SK-N-SH (cell line): ENCODE data around the gene COL15A1. TPM values are rescaled to one million over a fixed set of nuclear protein-coding genes. Genes with fewer than 3 reads are reported as not detected.

Source experiments
- CTCF ChIA-PET: fragments of 300-600, 350-600 bp; formaldehyde crosslinking; extraction: SDS; loops from one replicate; lab custom pipeline; 2021; lab: Yijun Ruan, JAX
- POLR2A ChIA-PET: fragments of 350-600 bp; sonication (Branson Sonifier 250); formaldehyde crosslinking; extraction: SDS; loops from one replicate; lab custom pipeline; 2020; ENCODE audit warnings: antibody characterized with exemption, inconsistent platforms; lab: Yijun Ruan, JAX
- DNase-seq: peaks from one replicate; pipeline ENCODE4 v3.0.0; 2012
- H2AFZ ChIP-seq: fragments of 200-600 bp; sonication (generic); 2 replicates; pipeline ENCODE4 v1.8.1; 2016; ENCODE audit warnings: antibody characterized with exemption, mild to moderate bottlenecking, low read depth
- H3F3A ChIP-seq: fragments of 200-600 bp; sonication (generic); replicated peaks from 2 replicates; pipeline ENCODE3; 2016; ENCODE audit warnings: antibody characterized with exemption, mild to moderate bottlenecking; ENCODE audit not compliant: insufficient read depth
- H3K27ac ChIP-seq, 2 experiments: fragments of 200-500 bp in 1 of 2; fragments of 200-600 bp in 1 of 2; sonication (Bioruptor generic) in 1 of 2; sonication (generic), shearing (Covaris generic) in 1 of 2; 2 replicates each; pipeline versions ENCODE4 v1.5.1 to v1.6.1; 2014 to 2016; ENCODE audit warnings: low read depth in 2 of 2, inconsistent platforms in 1 of 2, low read length in 1 of 2, mild to moderate bottlenecking in 1 of 2, mixed read lengths in 1 of 2
- H3K27me3 ChIP-seq: fragments of 200-600 bp; sonication (generic), shearing (Covaris generic); 2 replicates; pipeline ENCODE4 v1.6.1; 2016; ENCODE audit warnings: mixed run types; ENCODE audit not compliant: insufficient read depth
- H3K36me3 ChIP-seq, 2 experiments: fragments of 200-500 bp in 1 of 2; fragments of 200-600 bp in 1 of 2; sonication (Bioruptor generic) in 1 of 2; sonication (generic) in 1 of 2; replicated peaks in 1 of 2; 2 replicates each; pipeline versions ENCODE3 to v1.5.1; 2014 to 2016; ENCODE audit warnings: low read length in 1 of 2, mild to moderate bottlenecking in 1 of 2; ENCODE audit not compliant: insufficient read depth in 2 of 2, control insufficient read depth in 1 of 2
- H3K4me1 ChIP-seq, 2 experiments: fragments of 200-500 bp in 1 of 2; fragments of 200-600 bp in 1 of 2; sonication (Bioruptor generic) in 1 of 2; sonication (generic), shearing (Covaris generic) in 1 of 2; 2 replicates each; pipeline versions ENCODE4 v1.5.1 to v1.6.1; 2014 to 2016; ENCODE audit warnings: low read depth in 1 of 2, low read length in 1 of 2, mixed run types in 1 of 2; ENCODE audit not compliant: insufficient read depth in 2 of 2, control insufficient read depth in 1 of 2
- H3K4me2 ChIP-seq: fragments of 200-600 bp; sonication (generic), shearing (Covaris generic); 2 replicates; pipeline ENCODE4 v1.6.1; 2017; ENCODE audit warnings: mixed run types
- H3K4me3 ChIP-seq, 2 experiments: fragments of 200-500 bp in 1 of 2; fragments of 200-600 bp in 1 of 2; sonication (Bioruptor generic) in 1 of 2; sonication (generic), shearing (Covaris generic) in 1 of 2; 2 replicates each; pipeline versions ENCODE4 v1.5.1 to v1.8.1; 2014 to 2016; ENCODE audit warnings: low read depth in 2 of 2, inconsistent platforms in 1 of 2, low read length in 1 of 2, mild to moderate bottlenecking in 1 of 2, mixed read lengths in 1 of 2, moderate library complexity in 1 of 2
- H3K79me2 ChIP-seq: fragments of 200-600 bp; sonication (generic); 2 replicates; pipeline ENCODE4 v1.8.1; 2017; ENCODE audit warnings: mild to moderate bottlenecking; ENCODE audit not compliant: insufficient read depth
- H3K9ac ChIP-seq: fragments of 200-600 bp; sonication (generic); 2 replicates; pipeline ENCODE4 v1.6.1; 2017; ENCODE audit warnings: mixed run types
- H3K9me2 ChIP-seq: fragments of 200-600 bp; sonication (generic); 2 replicates; pipeline ENCODE4 v1.6.1; 2017; ENCODE audit warnings: mixed run types
- H3K9me3 ChIP-seq: fragments of 200-600 bp; sonication (generic); 2 replicates; pipeline ENCODE4 v1.6.1; 2017; ENCODE audit warnings: mixed run types, mild to moderate bottlenecking, moderate library complexity
- H4K20me1 ChIP-seq: fragments of 200-600 bp; sonication (generic); 2 replicates; pipeline ENCODE4 v1.6.1; 2017; ENCODE audit warnings: mild to moderate bottlenecking, mixed run types; ENCODE audit not compliant: insufficient read depth
- CHD2 ChIP-seq: fragments of 150-350 bp; IDR thresholded peaks from 2 replicates; pipeline ENCODE4 v1.6.1; 2018; ENCODE audit warnings: low read length; ENCODE audit not compliant: partially characterized antibody
- EP300 ChIP-seq, 2 experiments: IDR thresholded peaks; 2 replicates each; pipeline versions ENCODE4 v1.4.0 to v1.6.1; 2012; ENCODE audit warnings: borderline replicate concordance in 1 of 2, low read depth in 1 of 2, low read length in 1 of 2
- FOSL2 ChIP-seq: IDR thresholded peaks from 2 replicates; pipeline ENCODE4 v1.4.0; 2012; ENCODE audit warnings: low read depth, mild to moderate bottlenecking, moderate library complexity, borderline replicate concordance
- FOXJ3 ChIP-seq: sonication (generic); formaldehyde crosslinking; IDR thresholded peaks from 2 replicates; pipeline ENCODE4 v1.5.1; 2020; ENCODE audit warnings: mild to moderate bottlenecking, missing genetic modification reagents
- GABPA ChIP-seq: IDR thresholded peaks from 2 replicates; pipeline ENCODE4 v1.4.0; 2012; ENCODE audit warnings: low read depth, mild to moderate bottlenecking
- GATA2 ChIP-seq: sonication (generic); formaldehyde crosslinking; IDR thresholded peaks from 2 replicates; pipeline ENCODE4 v1.5.0; 2020; ENCODE audit warnings: mild to moderate bottlenecking, missing genetic modification reagents
- IRF3 ChIP-seq: fragments of 150-350 bp; IDR thresholded peaks from 2 replicates; pipeline ENCODE4 v1.6.1; 2016; ENCODE audit warnings: mild to moderate bottlenecking, low read depth, low read length
- MEF2A ChIP-seq: IDR thresholded peaks from 2 replicates; pipeline ENCODE4 v1.4.0; 2012; ENCODE audit warnings: low read depth, borderline replicate concordance
- MXI1 ChIP-seq: IDR thresholded peaks from 2 replicates; pipeline ENCODE4 v1.6.1; 2012; ENCODE audit warnings: mild to moderate bottlenecking, low read depth, low read length, improper control_type of control experiment
- NRF1 ChIP-seq: IDR thresholded peaks from 2 replicates; pipeline ENCODE4 v1.6.1; 2012; ENCODE audit warnings: low read depth, mild to moderate bottlenecking, low read length
- PBX3 ChIP-seq: IDR thresholded peaks from 2 replicates; pipeline ENCODE4; 2012
- RAD21 ChIP-seq: IDR thresholded peaks from 2 replicates; pipeline ENCODE4 v1.6.1; 2012; ENCODE audit warnings: mild to moderate bottlenecking, low read length
- RCOR1 ChIP-seq: fragments of 150-350 bp; IDR thresholded peaks from 2 replicates; pipeline ENCODE4 v1.6.1; 2017; ENCODE audit warnings: antibody characterized with exemption, low read length
- TAF1 ChIP-seq: IDR thresholded peaks from 2 replicates; pipeline ENCODE4 v1.6.1; 2012; ENCODE audit warnings: low read depth, mild to moderate bottlenecking, low read length, moderate library complexity, borderline replicate concordance
- TEAD4 ChIP-seq: IDR thresholded peaks from 2 replicates; pipeline ENCODE4 v1.4.0; 2012; ENCODE audit warnings: mild to moderate bottlenecking, borderline replicate concordance; ENCODE audit not compliant: insufficient read depth
- USF2 ChIP-seq: fragments of 150-350 bp; IDR thresholded peaks from 2 replicates; pipeline ENCODE4 v1.6.1; 2017; ENCODE audit warnings: antibody characterized with exemption, low read length, low read depth, borderline replicate concordance
- WGBS: methylation state at CpG from one replicate; pipeline ENCODE4 v1.1.6; 2017; ENCODE audit warnings: low lambda C conversion rate; 5-methylcytosine and 5-hydroxymethylcytosine counted together
- polyA plus RNA-seq, 3 experiments: library from polyadenylated mRNA; depleted of rRNA; stranded (reverse); fragments of >200 nt; gene quantifications; 2 replicates each; pipeline ENCODE4 v1.2.3, GENCODE V29; 2012

COL15A1 gene
- polyA plus RNA-seq, 1 of the 3 experiments (the other 2 are of a cell fraction), result 0.84 TPM

GRCh38 chr9:99101271-99101670, 157.6 kb downstream of the COL15A1 start (continued):
- TF ChIP-seq FOSL2 (no peak), TEAD4 (no peak), NRF1 (no peak), RCOR1 (no peak), MEF2A (no peak)

GRCh38 chr9:99101812-99102211, 158.1 kb downstream of the COL15A1 start:
- peaks cover 5 to 10% of the 10 kb centered on the region in 2 experiments; a peak in 3 of 4 replicates for H3K4me1 ChIP-seq
- no peaks in the 10 kb centered on the region for H3K27me3 ChIP-seq
- H2AFZ ChIP-seq, result no peak overlapping the region
- H3K4me2 ChIP-seq, result no peak overlapping the region
- 98% methylated on average over 2 of the region's 2 CpGs for WGBS
- H3K79me2 ChIP-seq, result peaks cover 14% of the 10 kb centered on the region
- H4K20me1 ChIP-seq, result peaks cover 10% of the 10 kb centered on the region
- no peak for DNase-seq
- TF ChIP-seq FOXJ3 (CRISPR knock-in tag) (no peak), GATA2 (CRISPR knock-in tag) (no peak), GABPA (no peak), RCOR1 (no peak), RAD21 (no peak), PBX3 (no peak), USF2 (no peak), TAF1 (no peak), IRF3 (no peak), EP300 (IDR thresholded peaks at IDR 0.05; ENCODE audit: borderline replicate concordance in 1 of 2, low read depth in 1 of 2, low read length in 1 of 2) (no peak), CHD2 (no peak), MXI1 (no peak)
- H3K36me3 ChIP-seq, result no peaks in the 10 kb centered on the region
- no peaks in the 10 kb centered on the region for H3K9me2 ChIP-seq
- POLR2A ChIA-PET, result no interaction called here
- no peak overlapping the region for H3K9ac ChIP-seq
- CTCF ChIA-PET, result interaction anchor here (1.1 kb wide), 1 partner anchor 18 kb away, joined by 3 read pairs; no protein-coding TSS in a partner anchor
- H3K9me3 ChIP-seq, result no peaks in the 10 kb centered on the region
- no peak overlapping the region for H3K4me3 ChIP-seq
- H3F3A ChIP-seq, result peaks cover 3% of the 10 kb centered on the region
- no peak overlapping the region for H3K27ac ChIP-seq
